HL-60/S4 treated with phorbol 12-myristate 13-acetate at 8.2 ng/mL for 4 days and 3 days (cell line): ENCODE measurements around the gene KRTAP5-2.
"Not testable (repeated sequence)": the region's sequence is repeated elsewhere in the genome, so short reads cannot be mapped to it uniquely, and the experiment has no call there.

Experiments
- in situ Hi-C: fragments of 300-500 bp; cut with MboI; formaldehyde crosslinking; loops from 2 replicates; pipeline ENCODE4 v1.15.0; 2022; ENCODE audit warnings: low sequenced_read_pairs

KRTAP5-2 gene

GRCh38 chr11:1592628-1593027 lies 5.5 kb downstream of the KRTAP5-2 start:
- in situ Hi-C loops: no loop called here

- in situ Hi-C loops: no loop called here
Measured at GRCh38 chr11:1589996-1590395, 8.1 kb downstream of the KRTAP5-2 start.

GRCh38 chr11:1589191-1589963 lies 8.7 kb downstream of the KRTAP5-2 start:
- in situ Hi-C loops: not testable (repeated sequence)

GRCh38 chr11:1586699-1587098 lies 11.4 kb downstream of the KRTAP5-2 start:
- in situ Hi-C loops: no loop called here

GRCh38 chr11:1584661-1585370 lies 13.3 kb downstream of the KRTAP5-2 start, which contains the start of gene KRTAP5-1:
Gene KRTAP5-1 (minus strand): TSS chr11:1585283. CDS start chr11:1585249, 34 bp downstream.
- in situ Hi-C loops: not testable (repeated sequence)

- in situ Hi-C loops: not testable (repeated sequence)
Measured at GRCh38 chr11:1582909-1583308, 15.2 kb downstream of the KRTAP5-2 start.

GRCh38 chr11:1581976-1582375 lies 16.1 kb downstream of the KRTAP5-2 start:
- in situ Hi-C loops: no loop called here

GRCh38 chr11:1576825-1577224 lies 21.3 kb downstream of the KRTAP5-2 start:
- in situ Hi-C loops: no loop called here

GRCh38 chr11:1575756-1576155 lies 22.3 kb downstream of the KRTAP5-2 start:
- in situ Hi-C loops: not testable (repeated sequence)

- in situ Hi-C loops: no loop called here
Measured at GRCh38 chr11:1574933-1575242, 23.2 kb downstream of the KRTAP5-2 start.

GRCh38 chr11:1574238-1574932 lies 23.7 kb downstream of the KRTAP5-2 start:
- in situ Hi-C loops: no loop called here

GRCh38 chr11:1573903-1574237 lies 24.2 kb downstream of the KRTAP5-2 start:
- in situ Hi-C loops: no loop called here

GRCh38 chr11:1573077-1573902 lies 24.8 kb downstream of the KRTAP5-2 start:
- in situ Hi-C loops: no loop called here

- in situ Hi-C loops: no loop called here
Measured at GRCh38 chr11:1572197-1573076, 25.7 kb downstream of the KRTAP5-2 start, which contains the start of gene DUSP8. Gene DUSP8 (minus strand): TSS chr11:1572271. CDS start chr11:1565826, 6,445 bp downstream.

GRCh38 chr11:1571760-1572196 lies 26.3 kb downstream of the KRTAP5-2 start:
- in situ Hi-C loops: no loop called here

GRCh38 chr11:1570896-1571759 lies 27.0 kb downstream of the KRTAP5-2 start:
- in situ Hi-C loops: no loop called here

GRCh38 chr11:1570531-1570895 lies 27.6 kb downstream of the KRTAP5-2 start:
- in situ Hi-C loops: no loop called here

GRCh38 chr11:1570001-1570453 lies 28.1 kb downstream of the KRTAP5-2 start:
- in situ Hi-C loops: no loop called here

GRCh38 chr11:1569251-1569780 lies 28.8 kb downstream of the KRTAP5-2 start:
- in situ Hi-C loops: no loop called here
